ENCODE measurements around the gene CHRM2.
"Not testable (repeated sequence)": the region's sequence is repeated elsewhere in the genome, so short reads cannot be mapped to it uniquely, and the experiment has no call there.

The CHRM2 gene

GRCh38 chr7:136868496-136869000, at the start of gene CHRM2:
Gene CHRM2 (plus strand): TSS chr7:136868652. CDS start chr7:137014866, 146,214 bp downstream.
- H3K27me3 ChIP-seq (ENCODE audit: control insufficient read depth in 1 of 2, insufficient read depth in 2 of 2, low read length in 2 of 2): peaks cover 4 to 23% of the 10 kb centered on the region in 2 donors
- no peaks in the 10 kb centered on the region for H3K4me1 ChIP-seq (ENCODE audit: control insufficient read depth in 1 of 2, insufficient read depth in 2 of 2, low read length in 2 of 2)
- H3K27ac ChIP-seq (ENCODE audit: low read depth, low read length): no peak within 1 kb of the TSS
- no peak within 1 kb of the TSS for H3K4me3 ChIP-seq (ENCODE audit: low read depth in 1 of 2, low read length in 2 of 2)
- no peaks in the 10 kb centered on the region for H3K9me3 ChIP-seq (ENCODE audit: control insufficient read depth in 1 of 2, low read length in 2 of 2)
- H3K36me3 ChIP-seq (ENCODE audit: control insufficient read depth in 1 of 2, insufficient read depth in 2 of 2, low read length in 2 of 2): no peaks in the 10 kb centered on the region
- no peak within 1 kb of the TSS for H3K9ac ChIP-seq (ENCODE audit: low read depth in 1 of 2, low read length in 2 of 2)

GRCh38 chr7:136831398-136831797, 37.1 kb upstream of the CHRM2 start:
- not testable (repeated sequence) for H3K9ac ChIP-seq (ENCODE audit: low read depth in 1 of 2, low read length in 2 of 2)

GRCh38 chr7:136845899-136846465, 22.5 kb upstream of the CHRM2 start:
- Histone ChIP-seq H3K4me1 (ENCODE audit: control insufficient read depth in 1 of 2, insufficient read depth in 2 of 2, low read length in 2 of 2) (no peaks in the 10 kb centered on the region), H3K9me3 (ENCODE audit: control insufficient read depth in 1 of 2, low read length in 2 of 2) (no peaks in the 10 kb centered on the region), H3K27me3 (ENCODE audit: control insufficient read depth in 1 of 2, insufficient read depth in 2 of 2, low read length in 2 of 2) (no peaks in the 10 kb centered on the region), H3K27ac (ENCODE audit: low read depth, low read length) (no peak overlapping the region), H3K4me3 (ENCODE audit: low read depth in 1 of 2, low read length in 2 of 2) (no peak overlapping the region), H3K9ac (ENCODE audit: low read depth in 1 of 2, low read length in 2 of 2) (no peak overlapping the region), H3K36me3 (ENCODE audit: control insufficient read depth in 1 of 2, insufficient read depth in 2 of 2, low read length in 2 of 2) (no peaks in the 10 kb centered on the region)

More at GRCh38 chr7:136831398-136831797, 37.1 kb upstream of the CHRM2 start:
- H3K4me3 ChIP-seq (ENCODE audit: low read depth in 1 of 2, low read length in 2 of 2); H3K36me3 ChIP-seq (ENCODE audit: control insufficient read depth in 1 of 2, insufficient read depth in 2 of 2, low read length in 2 of 2); H3K4me1 ChIP-seq (ENCODE audit: control insufficient read depth in 1 of 2, insufficient read depth in 2 of 2, low read length in 2 of 2); H3K27me3 ChIP-seq (ENCODE audit: control insufficient read depth in 1 of 2, insufficient read depth in 2 of 2, low read length in 2 of 2); H3K27ac ChIP-seq (ENCODE audit: low read depth, low read length); H3K9me3 ChIP-seq (ENCODE audit: control insufficient read depth in 1 of 2, low read length in 2 of 2): not testable (repeated sequence)

GRCh38 chr7:136847858-136848257, 20.6 kb upstream of the CHRM2 start:
- no peak overlapping the region for H3K27ac ChIP-seq (ENCODE audit: low read depth, low read length)
- no peaks in the 10 kb centered on the region for H3K4me1 ChIP-seq (ENCODE audit: control insufficient read depth in 1 of 2, insufficient read depth in 2 of 2, low read length in 2 of 2)

GRCh38 chr7:136853654-136854053, 14.8 kb upstream of the CHRM2 start:
- no peak overlapping the region for H3K9ac ChIP-seq (ENCODE audit: low read depth in 1 of 2, low read length in 2 of 2)
- no peak overlapping the region for H3K27ac ChIP-seq (ENCODE audit: low read depth, low read length)
- H3K36me3 ChIP-seq (ENCODE audit: control insufficient read depth in 1 of 2, insufficient read depth in 2 of 2, low read length in 2 of 2): no peaks in the 10 kb centered on the region
- no peaks in the 10 kb centered on the region for H3K4me1 ChIP-seq (ENCODE audit: control insufficient read depth in 1 of 2, insufficient read depth in 2 of 2, low read length in 2 of 2)
- no peak overlapping the region for H3K4me3 ChIP-seq (ENCODE audit: low read depth in 1 of 2, low read length in 2 of 2)
- peaks cover 0 to 3% of the 10 kb centered on the region in 2 donors for H3K9me3 ChIP-seq (ENCODE audit: control insufficient read depth in 1 of 2, low read length in 2 of 2)
- H3K27me3 ChIP-seq (ENCODE audit: control insufficient read depth in 1 of 2, insufficient read depth in 2 of 2, low read length in 2 of 2): no peaks in the 10 kb centered on the region

More at GRCh38 chr7:136847858-136848257, 20.6 kb upstream of the CHRM2 start:
- Histone ChIP-seq H3K36me3 (ENCODE audit: control insufficient read depth in 1 of 2, insufficient read depth in 2 of 2, low read length in 2 of 2) (no peaks in the 10 kb centered on the region), H3K27me3 (ENCODE audit: control insufficient read depth in 1 of 2, insufficient read depth in 2 of 2, low read length in 2 of 2) (no peaks in the 10 kb centered on the region), H3K9ac (ENCODE audit: low read depth in 1 of 2, low read length in 2 of 2) (no peak overlapping the region), H3K9me3 (ENCODE audit: control insufficient read depth in 1 of 2, low read length in 2 of 2) (peaks cover 0 to 3% of the 10 kb centered on the region in 2 donors), H3K4me3 (ENCODE audit: low read depth in 1 of 2, low read length in 2 of 2) (no peak overlapping the region)

- no peaks in the 10 kb centered on the region for H3K4me1 ChIP-seq (ENCODE audit: control insufficient read depth in 1 of 2, insufficient read depth in 2 of 2, low read length in 2 of 2)
- no peak overlapping the region for H3K4me3 ChIP-seq (ENCODE audit: low read depth in 1 of 2, low read length in 2 of 2)
- H3K9ac ChIP-seq (ENCODE audit: low read depth in 1 of 2, low read length in 2 of 2): no peak overlapping the region
- no peaks in the 10 kb centered on the region for H3K27me3 ChIP-seq (ENCODE audit: control insufficient read depth in 1 of 2, insufficient read depth in 2 of 2, low read length in 2 of 2)
- no peaks in the 10 kb centered on the region for H3K36me3 ChIP-seq (ENCODE audit: control insufficient read depth in 1 of 2, insufficient read depth in 2 of 2, low read length in 2 of 2)
- no peak overlapping the region for H3K27ac ChIP-seq (ENCODE audit: low read depth, low read length)
- H3K9me3 ChIP-seq (ENCODE audit: control insufficient read depth in 1 of 2, low read length in 2 of 2): no peaks in the 10 kb centered on the region
Measured at GRCh38 chr7:136857573-136857972, 10.9 kb upstream of the CHRM2 start.

- Histone ChIP-seq H3K4me1 (ENCODE audit: control insufficient read depth in 1 of 2, insufficient read depth in 2 of 2, low read length in 2 of 2) (no peaks in the 10 kb centered on the region), H3K9me3 (ENCODE audit: control insufficient read depth in 1 of 2, low read length in 2 of 2) (no peaks in the 10 kb centered on the region), H3K27me3 (ENCODE audit: control insufficient read depth in 1 of 2, insufficient read depth in 2 of 2, low read length in 2 of 2) (no peaks in the 10 kb centered on the region), H3K9ac (ENCODE audit: low read depth in 1 of 2, low read length in 2 of 2) (no peak overlapping the region), H3K4me3 (ENCODE audit: low read depth in 1 of 2, low read length in 2 of 2) (no peak overlapping the region), H3K27ac (ENCODE audit: low read depth, low read length) (no peak overlapping the region), H3K36me3 (ENCODE audit: control insufficient read depth in 1 of 2, insufficient read depth in 2 of 2, low read length in 2 of 2) (no peaks in the 10 kb centered on the region)
Measured at GRCh38 chr7:136859803-136860202, 8.6 kb upstream of the CHRM2 start.

GRCh38 chr7:136865236-136865635, 3.2 kb upstream of the CHRM2 start:
- H3K36me3 ChIP-seq (ENCODE audit: control insufficient read depth in 1 of 2, insufficient read depth in 2 of 2, low read length in 2 of 2): no peaks in the 10 kb centered on the region
- H3K9ac ChIP-seq (ENCODE audit: low read depth in 1 of 2, low read length in 2 of 2): no peak overlapping the region
- H3K9me3 ChIP-seq (ENCODE audit: control insufficient read depth in 1 of 2, low read length in 2 of 2): no peaks in the 10 kb centered on the region
- no peaks in the 10 kb centered on the region for H3K4me1 ChIP-seq (ENCODE audit: control insufficient read depth in 1 of 2, insufficient read depth in 2 of 2, low read length in 2 of 2)
- H3K27me3 ChIP-seq (ENCODE audit: control insufficient read depth in 1 of 2, insufficient read depth in 2 of 2, low read length in 2 of 2): peaks cover 0 to 14% of the 10 kb centered on the region in 2 donors
- H3K27ac ChIP-seq (ENCODE audit: low read depth, low read length): no peak overlapping the region
- no peak overlapping the region for H3K4me3 ChIP-seq (ENCODE audit: low read depth in 1 of 2, low read length in 2 of 2)

GRCh38 chr7:136865777-136866176, 2.7 kb upstream of the CHRM2 start:
- peaks cover 3 to 15% of the 10 kb centered on the region in 2 donors for H3K27me3 ChIP-seq (ENCODE audit: control insufficient read depth in 1 of 2, insufficient read depth in 2 of 2, low read length in 2 of 2)
- H3K27ac ChIP-seq (ENCODE audit: low read depth, low read length): no peak overlapping the region
- H3K9ac ChIP-seq (ENCODE audit: low read depth in 1 of 2, low read length in 2 of 2): no peak overlapping the region
- H3K9me3 ChIP-seq (ENCODE audit: control insufficient read depth in 1 of 2, low read length in 2 of 2): no peaks in the 10 kb centered on the region
- no peak overlapping the region for H3K4me3 ChIP-seq (ENCODE audit: low read depth in 1 of 2, low read length in 2 of 2)
- no peaks in the 10 kb centered on the region for H3K36me3 ChIP-seq (ENCODE audit: control insufficient read depth in 1 of 2, insufficient read depth in 2 of 2, low read length in 2 of 2)
- no peaks in the 10 kb centered on the region for H3K4me1 ChIP-seq (ENCODE audit: control insufficient read depth in 1 of 2, insufficient read depth in 2 of 2, low read length in 2 of 2)

- Histone ChIP-seq H3K27me3 (ENCODE audit: control insufficient read depth in 1 of 2, insufficient read depth in 2 of 2, low read length in 2 of 2) (peaks cover 4 to 23% of the 10 kb centered on the region in 2 donors), H3K9me3 (ENCODE audit: control insufficient read depth in 1 of 2, low read length in 2 of 2) (no peaks in the 10 kb centered on the region), H3K27ac (ENCODE audit: low read depth, low read length) (no peak overlapping the region), H3K4me3 (ENCODE audit: low read depth in 1 of 2, low read length in 2 of 2) (no peak overlapping the region), H3K36me3 (ENCODE audit: control insufficient read depth in 1 of 2, insufficient read depth in 2 of 2, low read length in 2 of 2) (no peaks in the 10 kb centered on the region), H3K9ac (ENCODE audit: low read depth in 1 of 2, low read length in 2 of 2) (no peak overlapping the region), H3K4me1 (ENCODE audit: control insufficient read depth in 1 of 2, insufficient read depth in 2 of 2, low read length in 2 of 2) (no peaks in the 10 kb centered on the region)
Measured at GRCh38 chr7:136869001-136869961, 829 bp downstream of the CHRM2 start.
